PC-3 (cell line): ENCODE measurements around the gene TFDP2. TPM values are rescaled to one million over a fixed set of nuclear protein-coding genes. Genes with fewer than 3 reads are reported as not detected.
A peak's percentile ranks its signal among the peaks of the same experiment; 100 is the strongest.

Experiments used
- ATAC-seq: fragments of 200-7000 bp; cut with Tn5 transposase; 2 replicates; pipeline ENCODE4 v1.9.1; 2020; ENCODE audit warnings: mild to moderate bottlenecking, moderate library complexity
- BruUV-seq: library from RNA; stranded (reverse); fragments of 400-500 nt; replicated peaks from 2 replicates; lab custom pipeline; 2021; lab: Mats Ljungman, UMichigan
- CTCF ChIA-PET: fragments of 300-600 bp; sonication (Branson Sonifier 250); formaldehyde crosslinking; loops from one replicate; lab custom pipeline; 2022; ENCODE audit warnings: antibody characterized with exemption; lab: Charles Lee
- POLR2A ChIA-PET: fragments of 300-600 bp; sonication (Branson Sonifier 250); formaldehyde crosslinking; loops from one replicate; lab custom pipeline; 2022; ENCODE audit warnings: antibody characterized with exemption; ENCODE audit not compliant: unreplicated experiment; lab: Charles Lee
- DNase-seq: peaks from one replicate; pipeline ENCODE4 v3.0.0-alpha.2; 2015
- H2AFZ ChIP-seq: fragments of 300-600 bp; sonication (generic); 2 replicates; pipeline ENCODE4 v1.6.0; 2016; ENCODE audit warnings: antibody characterized with exemption, low read length
- H3F3A ChIP-seq: fragments of 300-600 bp; sonication (generic); one replicate; pipeline ENCODE4 v1.6.0; 2017; ENCODE audit warnings: antibody characterized with exemption, low read length, control low read depth, mild to moderate bottlenecking; ENCODE audit not compliant: unreplicated experiment
- H3K27ac ChIP-seq: fragments of 300-600 bp; sonication (generic); 2 replicates; pipeline ENCODE4 v1.5.1; 2016; ENCODE audit warnings: mild to moderate bottlenecking, low read length
- H3K27me3 ChIP-seq: fragments of 300-600 bp; sonication (generic); 2 replicates; pipeline ENCODE4 v1.6.1; 2016; ENCODE audit warnings: low read length, mixed read lengths
- H3K36me3 ChIP-seq: fragments of 300-600 bp; sonication (generic); 2 replicates; pipeline ENCODE4 v1.6.1; 2016; ENCODE audit warnings: low read depth, mixed run types, low read length, mixed read lengths
- H3K4me1 ChIP-seq: fragments of 300-600 bp; sonication (generic); 2 replicates; pipeline ENCODE4 v1.5.1; 2016; ENCODE audit warnings: low read length; ENCODE audit not compliant: insufficient read depth
- H3K4me2 ChIP-seq: fragments of 300-600 bp; sonication (generic); 2 replicates; pipeline ENCODE4 v1.6.0; 2016; ENCODE audit warnings: low read length
- H3K4me3 ChIP-seq: fragments of 300-600 bp; sonication (generic); 2 replicates; pipeline ENCODE4 v1.5.1; 2016; ENCODE audit warnings: mild to moderate bottlenecking, low read length, mixed read lengths
- H3K79me2 ChIP-seq: fragments of 300-600 bp; sonication (generic); 2 replicates; pipeline ENCODE4 v1.6.1; 2017; ENCODE audit warnings: low read length, mixed read lengths
- H3K9ac ChIP-seq: fragments of 300-600 bp; sonication (generic); 2 replicates; pipeline ENCODE4 v1.6.0; 2016; ENCODE audit warnings: mild to moderate bottlenecking, low read length
- H3K9me2 ChIP-seq: fragments of 300-600 bp; sonication (generic); replicated peaks from 2 replicates; pipeline ENCODE4 v1.6.1; 2016; ENCODE audit warnings: mixed run types, low read length, mixed read lengths
- H3K9me3 ChIP-seq: fragments of 300-600 bp; sonication (generic); 2 replicates; pipeline ENCODE4 v1.6.1; 2016; ENCODE audit warnings: low read length, mixed read lengths
- H4K20me1 ChIP-seq: fragments of 300-600 bp; sonication (generic); 2 replicates; pipeline ENCODE4 v1.6.1; 2016; ENCODE audit warnings: low read length, mixed read lengths
- CTCF ChIP-seq: fragments of 300-600 bp; sonication (generic); conservative IDR thresholded peaks from 2 replicates; pipeline ENCODE4 v1.5.1; 2017; ENCODE audit warnings: antibody characterized with exemption, low read depth, mild to moderate bottlenecking, low read length
- EZH2 ChIP-seq: fragments of 300-600 bp; sonication (generic); IDR thresholded peaks from one replicate; pipeline ENCODE4 v1.6.1; 2017; ENCODE audit warnings: antibody characterized with exemption, mild to moderate bottlenecking, low read length; ENCODE audit not compliant: unreplicated experiment
- EZH2phosphoT487 ChIP-seq: fragments of 300-600 bp; sonication (generic); IDR thresholded peaks from 2 replicates; pipeline ENCODE4 v1.6.1; 2018; ENCODE audit warnings: mild to moderate bottlenecking, antibody characterized with exemption, low read length, borderline replicate concordance
- intact Hi-C: fragments of 100-400 bp; cut with micrococcal nuclease; formaldehyde crosslinking; loops from 2 replicates; pipeline ENCODE4 v1.9.0; 2023
- total RNA-seq: library from RNA; depleted of rRNA; stranded (reverse); fragments of >200 nt; gene quantifications from 2 replicates; pipeline ENCODE4 v1.2.3, GENCODE V29; 2014

The TFDP2 gene
- total RNA-seq, 1 experiment from 2014 or later: 37.9 TPM

GRCh38 chr3:142027735-142028134, 121.6 kb downstream of the TFDP2 start:
- peak; percentile 44 for DNase-seq
- H3K9ac ChIP-seq: no peak overlapping the region
- no peaks in the 10 kb centered on the region for H3K27me3 ChIP-seq
- intact Hi-C loops: loop anchor here (2.0 kb wide), 1 partner anchor 89 kb away; no protein-coding TSS in a partner anchor
- CTCF ChIA-PET: no interaction called here
- H3K79me2 ChIP-seq: no peaks in the 10 kb centered on the region
- TSS peak; percentile 80 for BruUV-seq
- no peak for TF ChIP-seq EZH2
- no peak for TF ChIP-seq EZH2phosphoT487
- no peak for TF ChIP-seq CTCF
- peak overlapping the region; percentile 29 for H2AFZ ChIP-seq
- no peaks in the 10 kb centered on the region for H3K9me2 ChIP-seq
- no peaks in the 10 kb centered on the region for H3K36me3 ChIP-seq
- peak; percentile 93 for ATAC-seq
- no peaks in the 10 kb centered on the region for H3K4me1 ChIP-seq
- no peaks in the 10 kb centered on the region for H3F3A ChIP-seq
- H3K27ac ChIP-seq: no peak overlapping the region
- peak overlapping the region; percentile 67 for H3K4me3 ChIP-seq
- no peaks in the 10 kb centered on the region for H3K9me3 ChIP-seq
- POLR2A ChIA-PET: interaction anchor here (0.6 to 0.9 kb wide), 2 partner anchors 30 to 289 kb away, joined by 3 to 23 read pairs; no protein-coding TSS in a partner anchor
- no peaks in the 10 kb centered on the region for H4K20me1 ChIP-seq
- H3K4me2 ChIP-seq: peak overlapping the region; percentile 80

- H3K4me2 ChIP-seq: peak overlapping the region; percentile 80
- H3K4me3 ChIP-seq: peak overlapping the region; percentile 67
- H3K79me2 ChIP-seq: no peaks in the 10 kb centered on the region
- H2AFZ ChIP-seq: peak overlapping the region; percentile 29; the same call in 1 of the 2 replicates
- ChIA-PET CTCF (no interaction called here), POLR2A (interaction anchor here (0.9 kb wide), 1 partner anchor 29 kb away, joined by 23 read pairs; no protein-coding TSS in a partner anchor)
- H4K20me1 ChIP-seq: no peaks in the 10 kb centered on the region
- no peaks in the 10 kb centered on the region for H3K4me1 ChIP-seq
- no peak for TF ChIP-seq EZH2phosphoT487
- TF ChIP-seq EZH2: no peak
- no peak for TF ChIP-seq CTCF
- H3K27me3 ChIP-seq: no peaks in the 10 kb centered on the region
- no peak overlapping the region for H3K27ac ChIP-seq
- H3F3A ChIP-seq: no peaks in the 10 kb centered on the region
- no peaks in the 10 kb centered on the region for H3K36me3 ChIP-seq
- no peaks in the 10 kb centered on the region for H3K9me3 ChIP-seq
- H3K9ac ChIP-seq: no peak overlapping the region
- ATAC-seq (no peak), DNase-seq (no peak)
- BruUV-seq: no TSS peak
- no peaks in the 10 kb centered on the region for H3K9me2 ChIP-seq
- intact Hi-C loops: loop anchor here (2.0 kb wide), 1 partner anchor 90 kb away; no protein-coding TSS in a partner anchor
Measured at GRCh38 chr3:142027300-142027699, 122.0 kb downstream of the TFDP2 start.

- Histone ChIP-seq H3K9me3 (no peaks in the 10 kb centered on the region), H3K4me2 (0 out of 2 replicates have a peak overlapping the region, but pooled peaks have one; percentile 36), H4K20me1 (no peaks in the 10 kb centered on the region), H2AFZ (no peak overlapping the region), H3K4me1 (no peaks in the 10 kb centered on the region), H3K4me3 (no peak overlapping the region), H3K9ac (no peak overlapping the region), H3F3A (no peaks in the 10 kb centered on the region), H3K36me3 (no peaks in the 10 kb centered on the region), H3K9me2 (no peaks in the 10 kb centered on the region), H3K27me3 (no peaks in the 10 kb centered on the region), H3K27ac (no peak overlapping the region), H3K79me2 (no peaks in the 10 kb centered on the region)
- no TSS peak for BruUV-seq
- intact Hi-C loops: loop anchor here (2.0 kb wide), 1 partner anchor 90 kb away; no protein-coding TSS in a partner anchor
- ATAC-seq (no peak), DNase-seq (no peak)
- ChIA-PET CTCF (no interaction called here), POLR2A (no interaction called here)
- TF ChIP-seq EZH2phosphoT487: no peak
- no peak for TF ChIP-seq EZH2
- no peak for TF ChIP-seq CTCF
Measured at GRCh38 chr3:142026333-142026732, 123.0 kb downstream of the TFDP2 start.
